ENCODE results near the gene SOX8.
"Not testable (repeated sequence)": the region's sequence is repeated elsewhere in the genome, so short reads cannot be mapped to it uniquely, and the experiment has no call there.

The SOX8 gene

DNA sequence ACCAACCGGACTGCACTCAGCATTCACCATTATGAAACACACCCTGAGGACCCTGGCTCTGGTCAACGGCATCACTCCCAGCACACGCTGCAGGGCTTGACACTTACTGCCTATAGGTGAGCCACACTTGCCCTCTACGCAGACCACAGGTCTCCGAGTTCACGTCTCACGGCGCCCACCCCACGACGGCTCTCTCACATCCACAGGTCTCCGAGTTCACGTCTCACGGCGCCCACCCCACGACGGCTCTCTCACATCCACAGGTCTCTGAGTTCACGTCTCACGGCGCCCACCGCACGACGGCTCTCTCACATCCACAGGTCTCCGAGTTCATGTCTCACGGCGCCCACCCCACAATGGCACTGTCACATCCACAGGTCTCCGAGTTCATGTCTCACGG lies 25.8 kb upstream of the SOX8 start:
- not testable (repeated sequence) for DNase-seq (ENCODE audit: low read depth)

DNA sequence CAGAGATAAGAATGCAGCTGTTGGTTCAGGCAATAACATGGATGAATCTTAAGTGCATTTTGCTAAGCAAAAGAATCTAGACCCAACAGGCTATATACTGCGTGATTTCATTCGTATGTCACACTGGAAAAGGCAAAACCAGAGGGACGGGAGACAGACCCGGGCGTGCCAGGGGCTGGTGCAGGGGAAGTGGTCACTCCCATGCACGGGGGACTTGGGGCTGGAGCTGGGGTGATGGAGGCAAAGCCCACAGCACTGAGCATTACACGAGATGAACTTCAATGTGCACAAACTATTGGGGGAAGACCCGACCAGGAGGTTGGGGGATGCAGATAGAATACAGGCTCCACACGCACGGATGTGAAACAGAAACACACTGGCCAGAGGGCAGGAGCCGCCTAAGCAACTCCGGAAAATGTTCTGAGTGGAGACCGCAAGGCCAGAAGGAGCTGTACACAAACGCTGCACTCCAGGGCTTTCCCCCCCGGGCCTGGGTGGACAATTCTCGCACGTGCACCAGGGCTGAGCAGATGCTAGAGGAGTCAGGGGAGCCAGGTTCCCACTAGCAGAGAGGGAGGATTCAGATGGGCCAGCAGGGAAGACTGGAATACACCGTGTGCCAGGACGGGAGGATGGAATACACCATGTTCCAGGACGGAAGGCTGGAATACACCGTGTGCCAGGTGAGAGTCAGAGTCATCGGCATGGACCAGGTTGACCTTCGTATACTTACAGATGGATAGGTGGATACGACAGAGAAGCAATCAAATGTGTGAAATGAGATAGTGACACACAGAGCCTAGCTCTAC lies 22.1 kb upstream of the SOX8 start:
- DNase-seq (ENCODE audit: low read depth) = no peak

DNA sequence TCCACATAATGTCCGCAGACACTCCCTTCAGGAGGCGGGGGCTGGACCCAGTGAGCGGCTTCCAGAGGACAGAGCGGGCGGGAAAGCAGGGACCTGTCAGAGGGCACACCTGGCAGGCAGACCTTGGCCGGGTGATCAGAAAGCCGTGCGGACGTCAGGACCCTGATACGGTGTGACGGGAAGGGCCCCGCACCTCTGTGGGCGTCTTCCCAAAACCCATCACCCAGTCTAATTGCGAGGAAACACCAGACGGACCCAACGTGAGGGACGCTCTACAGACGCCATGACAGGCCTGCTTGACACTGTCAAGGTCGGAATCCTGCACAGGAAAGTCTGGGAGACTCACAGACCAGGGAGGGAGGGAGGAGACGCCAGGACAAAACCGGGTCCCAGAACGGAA lies 19.2 kb upstream of the SOX8 start:
- DNase-seq (ENCODE audit: low read depth) = no peak

DNA sequence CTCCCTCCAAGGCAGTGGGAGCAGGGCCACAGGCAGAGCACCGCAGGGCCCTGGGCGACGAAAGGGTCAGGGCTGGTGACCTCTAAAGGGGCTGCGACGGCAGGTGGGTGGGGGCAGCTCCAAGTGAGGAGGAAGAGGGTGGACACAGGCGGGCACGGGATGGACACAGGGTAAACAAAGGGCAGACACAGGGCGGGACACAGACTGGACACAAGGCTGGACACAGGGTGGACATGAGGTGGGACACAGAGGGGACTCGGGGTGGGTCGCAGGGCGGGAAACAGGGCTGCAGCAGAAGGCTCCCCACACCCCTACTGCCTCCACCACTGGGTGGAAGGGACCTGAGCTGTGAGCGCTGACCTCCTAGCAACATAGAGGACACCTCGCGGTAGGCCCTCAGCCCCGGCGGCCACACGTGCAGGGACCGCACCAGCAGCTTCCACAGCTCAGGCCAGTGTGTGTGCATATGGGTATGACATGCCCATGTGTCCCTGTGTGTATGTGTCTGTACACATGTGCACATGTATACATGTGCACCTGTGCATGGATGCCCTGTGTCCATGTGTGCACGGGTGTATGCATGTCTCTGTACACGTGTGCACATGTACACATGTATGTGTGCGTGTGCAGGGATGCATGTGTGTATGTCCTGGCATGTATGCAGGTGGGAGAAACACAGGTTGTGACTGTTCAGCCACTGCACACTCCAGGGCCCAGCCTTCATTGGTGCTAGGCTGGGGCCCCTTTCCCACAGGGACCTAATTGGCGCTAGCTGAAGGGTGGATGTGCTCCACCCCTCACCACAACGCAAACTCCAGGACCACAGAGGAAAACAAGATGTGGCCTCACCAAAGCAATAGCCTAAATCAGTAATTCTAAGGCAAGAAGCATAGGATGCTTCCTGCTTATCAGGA lies 18.4 kb upstream of the SOX8 start:
- DNase-seq (ENCODE audit: low read depth) = no peak

DNA sequence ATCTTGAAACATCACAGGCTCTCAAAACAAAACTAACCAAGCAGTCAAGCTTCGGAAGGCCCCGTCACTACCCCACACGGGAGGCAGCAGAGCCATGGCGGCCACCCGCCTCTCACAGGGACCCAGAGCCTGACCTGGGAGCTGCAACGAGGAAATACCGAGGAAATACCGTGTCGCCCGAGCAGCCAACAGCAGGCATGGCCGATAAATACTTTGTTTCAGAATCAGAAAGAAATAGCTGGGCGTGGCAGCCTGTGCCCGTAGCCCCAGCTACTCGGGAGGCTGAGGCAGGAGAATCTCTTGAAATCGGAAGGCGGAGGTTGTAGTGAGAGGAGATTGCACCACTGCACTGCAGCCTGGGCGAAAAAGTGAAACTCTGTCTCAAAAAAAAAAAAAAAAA lies 17.7 kb upstream of the SOX8 start:
- DNase-seq (ENCODE audit: low read depth) = no peak

DNA sequence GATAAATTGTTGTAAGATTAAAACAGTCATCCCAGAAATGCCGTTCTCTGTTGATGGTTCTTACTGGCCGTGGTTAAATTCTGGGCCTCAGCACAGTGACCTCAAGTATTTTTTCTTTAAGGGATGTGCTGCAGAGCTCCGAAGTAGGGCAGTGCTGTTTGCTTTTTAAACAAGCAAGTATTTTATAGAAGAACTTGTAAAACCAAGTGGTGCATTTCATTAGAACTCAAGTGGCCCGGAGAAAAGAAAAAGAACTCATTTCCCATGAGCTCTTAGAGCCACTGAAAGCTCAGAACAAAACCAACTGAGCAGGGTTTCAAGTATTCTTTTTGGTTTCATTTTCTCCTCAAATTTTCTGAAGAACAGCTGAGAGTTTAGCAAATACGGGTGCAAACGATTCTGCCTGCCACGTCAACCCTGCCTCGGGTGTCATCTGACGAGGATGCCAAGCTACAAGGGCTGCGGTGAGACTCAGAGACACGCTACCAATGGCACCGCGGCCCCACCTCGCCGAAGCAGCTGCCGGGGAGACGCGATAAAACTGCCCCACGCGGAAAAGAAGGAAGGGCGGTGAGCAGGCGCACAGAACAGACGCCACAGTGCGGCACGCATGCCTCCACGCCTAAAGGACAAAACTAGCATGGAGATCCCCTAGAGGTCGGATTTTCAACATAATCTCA lies 17.1 kb upstream of the SOX8 start:
- no peak for DNase-seq (ENCODE audit: low read depth)

DNA sequence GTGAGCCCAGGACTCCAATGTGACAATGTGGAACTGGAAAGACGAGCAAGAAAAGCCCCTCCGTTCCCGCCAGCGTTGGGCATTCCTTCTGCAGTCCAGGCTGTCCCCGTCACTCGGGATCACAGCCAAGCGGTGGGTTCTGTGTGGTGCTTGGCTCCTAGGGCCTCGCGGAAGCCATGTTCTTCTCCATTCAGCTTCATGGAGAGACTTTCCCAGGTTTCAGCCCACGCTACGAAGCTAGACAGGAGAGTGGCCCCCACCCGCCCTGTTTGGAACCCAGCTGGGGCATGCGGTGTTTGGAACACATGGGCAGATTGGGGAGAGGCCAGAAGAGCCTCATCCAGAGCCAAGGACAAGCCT lies 16.6 kb upstream of the SOX8 start:
- DNase-seq (ENCODE audit: low read depth) = no peak

DNA sequence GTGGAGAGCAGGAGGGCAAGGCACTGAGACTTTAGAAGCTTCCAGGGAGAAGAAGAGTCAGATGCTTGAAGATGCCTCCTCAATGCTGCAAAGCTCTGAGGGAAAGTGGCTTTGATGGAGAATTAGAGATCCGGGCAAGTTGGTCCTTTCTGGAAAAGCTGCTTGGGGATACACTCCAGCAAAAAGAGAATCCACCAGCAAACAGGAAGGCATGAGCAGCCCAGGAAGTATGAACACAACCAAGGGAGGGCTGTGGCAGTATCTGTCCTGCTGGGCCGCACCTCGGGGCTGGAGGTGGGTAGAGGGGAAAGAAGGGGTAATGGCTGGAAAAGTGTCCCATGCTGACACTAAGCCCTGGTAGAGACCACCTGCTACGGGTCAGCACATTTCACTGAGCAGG lies 16.1 kb upstream of the SOX8 start:
- DNase-seq (ENCODE audit: low read depth) = no peak

DNA sequence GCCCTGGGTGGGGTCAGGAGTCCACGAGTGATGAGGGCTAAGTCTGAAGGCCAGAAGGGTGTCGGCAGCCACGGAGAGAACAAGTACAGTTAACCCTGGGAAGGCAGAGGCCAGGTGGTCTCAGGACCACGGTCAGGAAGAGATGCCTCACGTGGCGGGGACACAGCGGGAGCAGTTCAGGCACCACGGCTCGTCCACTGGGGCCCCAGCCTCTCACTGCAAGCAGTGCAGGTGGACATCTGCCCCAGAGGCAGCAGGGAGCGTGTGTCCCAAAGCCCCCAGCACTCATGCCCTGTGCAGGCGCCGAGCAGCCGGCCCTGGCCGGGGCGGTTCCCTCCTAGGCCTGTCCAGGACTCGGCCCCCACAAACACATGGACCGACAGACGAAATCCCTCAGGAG lies 15.5 kb upstream of the SOX8 start:
- DNase-seq (ENCODE audit: low read depth) = no peak

DNA sequence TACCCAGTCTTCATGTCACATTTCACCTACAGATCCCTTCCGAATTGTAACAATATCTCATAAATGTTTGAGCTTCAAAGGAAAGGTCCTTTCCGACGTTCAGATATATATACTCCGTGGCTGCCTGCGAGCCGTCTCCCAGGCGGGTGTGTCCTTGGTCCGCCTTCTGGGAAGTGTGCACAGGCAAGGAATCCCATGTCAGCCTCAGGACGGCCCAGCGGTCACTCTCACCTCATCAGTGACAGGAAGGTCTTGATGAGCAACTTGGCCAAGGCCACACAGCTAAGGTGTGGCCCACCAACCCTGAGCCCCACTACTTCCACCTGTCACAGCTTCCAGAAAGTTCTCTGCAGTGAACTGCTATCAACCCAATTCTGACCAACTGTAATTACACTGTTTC lies 15.1 kb upstream of the SOX8 start:
- no peak for DNase-seq (ENCODE audit: low read depth)

DNA sequence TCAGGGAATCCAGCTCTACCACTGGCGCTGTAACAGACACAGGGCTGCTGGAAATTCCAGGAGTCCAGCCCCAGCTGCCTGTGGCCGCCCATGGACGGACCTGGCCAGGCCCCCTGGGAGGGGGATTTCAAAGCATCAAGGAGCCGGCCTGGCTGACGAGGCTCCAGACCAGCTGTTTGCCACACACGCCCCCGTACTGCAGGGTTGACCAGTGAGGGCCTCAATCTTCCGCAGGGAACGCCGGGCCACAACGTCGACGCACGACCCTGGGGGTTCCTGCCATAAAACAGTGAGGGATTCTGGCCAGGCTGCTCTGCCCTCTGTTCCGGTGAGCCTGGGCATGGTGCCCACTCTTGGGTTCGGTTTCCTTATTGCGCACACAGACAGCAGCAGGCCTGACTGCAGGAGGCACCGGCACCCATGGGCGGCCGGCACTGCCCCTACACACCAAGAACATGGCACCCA lies 14.5 kb upstream of the SOX8 start:
- no peak for DNase-seq (ENCODE audit: low read depth)

DNA sequence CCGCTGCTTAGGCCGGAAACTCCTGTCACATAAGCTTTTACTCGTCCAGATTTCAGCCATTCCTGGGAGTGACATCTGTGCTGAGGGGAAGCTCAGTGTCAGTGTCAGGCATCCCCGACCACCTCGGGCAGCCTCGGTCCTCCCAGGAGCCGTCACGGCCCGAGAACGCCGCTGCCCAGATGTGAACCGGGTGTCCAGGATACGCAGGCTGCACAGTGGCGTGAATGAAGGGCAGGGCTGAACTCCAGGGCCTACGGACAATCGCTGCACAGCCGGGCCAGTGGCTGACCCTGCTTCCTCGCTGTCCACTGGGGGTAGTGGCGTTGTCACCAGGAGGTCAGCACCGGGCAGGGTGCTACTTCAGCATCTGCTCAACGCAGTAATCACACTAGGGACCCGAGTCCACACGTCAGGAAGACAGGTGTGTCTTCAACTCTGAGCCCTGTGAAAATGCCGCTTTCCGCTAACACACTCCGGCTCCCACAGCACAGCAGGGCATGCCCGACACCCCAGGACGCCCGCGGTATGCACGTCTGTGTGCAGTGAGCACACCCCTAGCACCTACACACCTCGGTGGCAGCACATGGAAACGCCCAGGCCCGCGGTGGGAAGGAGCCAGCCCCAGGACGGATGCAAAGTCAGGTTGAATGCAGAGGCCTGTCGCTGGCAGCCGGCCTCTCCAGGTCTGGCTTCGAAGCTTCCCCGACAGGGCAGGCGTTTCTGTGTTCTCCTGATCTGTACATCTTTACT lies 13.8 kb upstream of the SOX8 start:
- no peak for DNase-seq (ENCODE audit: low read depth)

DNA sequence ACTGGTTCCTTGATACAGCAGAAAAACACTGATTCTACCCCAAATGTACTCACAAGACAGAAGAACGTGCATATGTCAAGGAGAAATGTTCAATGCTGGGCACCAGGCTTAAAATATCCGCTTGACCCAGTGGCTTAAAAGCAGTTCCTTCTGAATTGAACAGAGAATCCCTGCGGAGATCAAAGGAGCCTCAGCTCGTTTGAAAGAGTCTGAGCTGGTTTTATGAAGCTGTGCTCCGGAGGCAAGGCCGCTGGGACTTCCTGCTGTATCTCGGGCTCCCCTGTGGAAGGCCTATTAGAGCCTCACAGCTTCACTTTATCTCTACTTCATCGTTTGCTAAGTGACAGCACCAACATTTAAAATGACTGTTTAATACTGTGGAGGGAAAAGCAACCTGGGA lies 12.9 kb upstream of the SOX8 start:
- no peak for DNase-seq (ENCODE audit: low read depth)

DNA sequence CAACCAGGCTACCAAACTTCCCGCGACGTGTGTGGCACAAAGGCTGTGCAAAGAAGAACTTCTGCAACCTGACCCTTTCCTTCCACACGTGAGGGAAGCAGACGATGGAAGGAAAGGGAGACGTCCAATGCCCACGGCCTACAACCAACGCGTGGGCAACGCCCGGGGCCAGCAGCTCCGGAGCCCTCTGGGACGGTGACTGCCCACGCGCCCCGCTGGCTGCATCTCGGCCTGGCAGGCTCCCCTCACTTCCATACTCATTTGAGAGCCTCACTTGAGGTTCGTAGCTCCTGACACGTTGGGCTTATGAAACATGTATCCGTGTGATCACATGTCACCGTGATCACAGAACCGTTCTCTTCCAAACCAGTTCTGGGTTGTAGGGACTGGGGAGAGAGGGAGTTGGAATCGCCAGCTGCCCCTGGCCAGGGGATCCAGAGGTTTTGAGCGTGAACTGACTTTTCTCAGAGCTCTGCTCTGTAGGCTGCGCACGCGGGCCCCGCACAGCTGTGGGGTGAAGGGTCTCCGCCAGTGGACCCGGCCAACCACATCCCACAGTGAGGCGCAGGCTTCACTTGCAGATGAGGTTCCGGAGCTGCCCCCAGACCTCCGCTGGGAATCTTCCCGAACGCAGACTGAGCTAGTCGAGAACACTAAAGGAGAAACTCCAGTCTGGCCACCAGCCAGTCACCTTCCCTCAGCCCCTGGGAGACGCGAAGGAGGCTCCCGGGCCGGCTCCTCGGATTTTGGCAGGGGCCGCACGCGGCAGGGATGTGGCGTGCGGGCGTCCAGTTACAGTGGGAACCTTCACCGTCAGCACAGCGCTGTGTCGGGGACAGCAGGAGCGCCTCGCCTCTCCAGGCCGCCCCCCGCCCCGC lies 11.8 kb upstream of the SOX8 start:
- no peak for DNase-seq (ENCODE audit: low read depth)

DNA sequence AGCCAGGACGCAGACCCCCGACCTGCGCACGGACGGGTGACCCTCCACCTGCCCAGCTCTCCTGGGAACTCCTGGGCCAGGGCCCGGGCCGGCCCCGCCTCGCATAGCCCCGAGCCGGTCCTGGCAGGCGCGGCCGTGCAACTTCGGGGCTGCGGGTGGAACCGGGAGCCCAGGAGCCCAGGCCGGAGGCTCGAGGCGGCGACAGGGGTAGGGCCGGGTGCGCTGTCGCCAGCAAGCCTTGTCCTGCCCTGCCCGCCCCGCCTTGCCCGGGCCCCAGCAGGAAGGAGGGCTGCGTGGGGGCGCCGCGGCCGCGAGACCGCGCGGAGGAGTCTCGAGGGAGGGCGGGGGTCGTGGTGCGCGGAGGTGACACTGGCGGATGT lies 11.2 kb upstream of the SOX8 start:
- DNase-seq (ENCODE audit: low read depth) = no peak

DNA sequence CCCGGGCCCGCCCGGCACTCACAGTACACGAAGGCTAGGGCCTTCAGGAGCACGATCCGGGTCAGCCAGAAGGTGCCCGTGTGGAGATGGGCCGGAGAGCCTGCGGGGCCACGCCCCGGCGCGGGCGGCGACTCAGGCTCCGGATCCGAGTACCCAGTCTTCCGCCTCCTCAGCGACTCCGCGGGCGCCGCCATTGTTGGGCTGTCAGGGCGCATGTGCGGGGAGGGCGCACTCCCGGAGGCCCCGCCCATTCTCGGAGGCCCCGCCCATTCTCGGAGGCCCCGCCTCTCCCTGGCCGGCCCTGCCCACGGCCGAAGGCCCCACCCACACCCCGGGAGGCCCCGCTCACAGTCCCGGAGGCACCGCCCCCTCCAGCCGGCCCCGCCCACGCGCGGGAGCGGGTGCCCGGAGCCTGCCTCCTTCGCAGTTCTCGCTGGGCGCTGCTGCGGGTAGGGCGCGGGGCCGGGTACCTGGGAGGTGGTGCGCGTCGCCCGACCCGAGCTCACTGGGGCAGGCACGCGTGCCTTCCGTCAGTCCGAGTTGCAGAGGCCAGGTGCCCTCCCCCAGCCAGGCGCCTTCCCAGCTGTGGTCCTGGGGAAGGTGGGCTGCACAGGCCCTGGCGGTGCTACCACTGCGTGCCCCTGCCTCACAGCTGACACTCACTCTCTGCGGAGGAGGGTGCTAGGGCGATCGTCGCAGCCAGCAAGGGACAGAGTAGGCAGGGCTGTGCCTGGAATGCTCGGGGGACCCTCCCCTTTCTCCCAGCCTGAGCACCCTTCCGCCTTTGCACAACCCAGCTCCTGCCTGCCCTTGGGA lies 10.6 kb upstream of the SOX8 start, which contains the start of gene LMF1:
Gene LMF1, minus strand, starts transcription at position 219 of the 816 bp plus-strand sequence. Its CDS starts 4 bp downstream, at position 215.
- DNase-seq (ENCODE audit: low read depth) = peak; percentile 82

DNA sequence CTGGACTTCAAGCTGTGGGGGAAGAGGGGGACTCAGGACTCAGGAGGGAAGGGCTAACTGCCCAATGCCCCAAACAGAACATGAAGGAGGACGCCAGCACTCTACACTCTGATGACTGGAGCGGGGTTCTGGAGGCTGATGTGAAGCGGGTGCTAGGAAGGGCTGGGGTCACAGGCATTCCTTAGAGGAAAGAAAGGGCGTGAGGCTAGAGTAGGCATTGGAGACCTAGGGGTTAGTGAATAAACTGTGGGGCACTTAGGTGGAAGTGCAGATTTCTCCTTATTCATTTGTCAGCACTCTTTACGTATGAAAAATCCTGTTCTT lies 10.0 kb upstream of the SOX8 start:
- no peak for DNase-seq (ENCODE audit: low read depth)

DNA sequence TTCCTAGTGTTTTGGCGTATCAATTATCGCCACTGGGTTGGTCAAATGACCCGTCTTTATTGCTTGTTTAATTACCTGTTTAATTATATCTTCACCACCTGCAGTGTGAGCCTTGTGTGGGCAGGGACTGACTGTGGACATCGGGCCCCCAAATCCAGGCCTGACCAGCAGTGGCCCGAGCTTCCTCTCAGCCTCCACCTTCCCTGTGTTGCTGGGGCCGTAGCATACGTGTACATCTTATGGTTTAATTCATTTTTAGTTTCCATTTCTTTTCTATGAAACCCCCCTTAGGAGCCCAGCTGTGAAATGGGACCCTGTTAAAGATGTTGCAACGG lies 9.6 kb upstream of the SOX8 start:
- no peak for DNase-seq (ENCODE audit: low read depth)

DNA sequence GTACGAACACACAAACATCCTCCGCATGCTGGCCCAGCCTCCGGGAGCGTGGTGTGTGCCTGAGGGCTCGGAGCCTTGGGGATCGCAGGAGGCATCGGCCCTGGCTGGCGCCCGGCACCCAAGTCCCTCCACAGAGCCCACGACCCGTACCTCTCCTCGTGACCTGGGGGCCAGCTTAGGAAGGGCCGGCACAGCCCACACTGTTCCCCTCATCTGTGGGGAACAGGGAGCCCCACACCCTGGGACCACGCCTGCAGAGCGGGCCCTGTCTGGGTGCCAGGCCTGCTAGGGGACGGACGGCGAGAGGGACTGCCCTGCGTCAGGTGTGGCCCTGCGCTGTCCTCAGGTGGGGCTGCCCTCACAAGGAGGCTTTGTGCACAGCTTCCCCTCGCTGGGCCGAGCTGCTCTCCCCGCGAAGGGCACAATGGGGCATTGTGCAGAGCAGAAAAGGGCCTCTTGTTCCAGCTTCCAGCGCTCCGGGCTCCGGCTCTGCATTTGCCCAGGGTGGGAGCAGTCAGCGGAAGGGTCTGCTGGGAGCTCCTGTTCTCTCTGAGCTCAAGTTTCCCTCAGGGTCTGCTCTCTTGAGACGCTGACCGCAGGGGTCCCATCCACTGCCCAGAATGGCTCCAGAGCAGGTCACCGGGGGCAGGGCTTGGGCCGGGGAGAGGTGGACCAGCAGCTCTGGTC lies 9.1 kb upstream of the SOX8 start:
- no peak for DNase-seq (ENCODE audit: low read depth)

DNA sequence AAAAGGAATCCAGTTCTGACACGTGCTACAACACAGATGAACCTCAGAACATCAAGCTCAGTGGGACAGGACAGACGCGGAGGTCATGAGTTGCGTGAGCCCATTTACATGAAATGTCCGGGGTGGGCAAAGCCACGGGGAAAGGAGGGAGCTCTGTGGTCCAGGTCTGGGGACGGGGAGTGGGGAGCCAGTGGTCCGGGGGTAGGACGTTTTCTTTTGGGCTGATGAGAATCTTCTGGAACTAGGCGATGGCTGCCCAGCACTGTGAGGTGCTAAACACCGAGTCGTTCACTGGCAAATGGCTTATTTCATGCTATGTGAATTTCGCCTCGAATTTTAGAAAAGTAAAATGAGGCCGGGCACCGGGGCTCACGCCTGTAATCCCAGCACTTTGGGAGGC lies 8.2 kb upstream of the SOX8 start:
- DNase-seq (ENCODE audit: low read depth) = no peak

All from fibroblast of the conjunctiva (primary cell).